Measurements from ENCODE around the gene ARHGDIG.

DNA sequence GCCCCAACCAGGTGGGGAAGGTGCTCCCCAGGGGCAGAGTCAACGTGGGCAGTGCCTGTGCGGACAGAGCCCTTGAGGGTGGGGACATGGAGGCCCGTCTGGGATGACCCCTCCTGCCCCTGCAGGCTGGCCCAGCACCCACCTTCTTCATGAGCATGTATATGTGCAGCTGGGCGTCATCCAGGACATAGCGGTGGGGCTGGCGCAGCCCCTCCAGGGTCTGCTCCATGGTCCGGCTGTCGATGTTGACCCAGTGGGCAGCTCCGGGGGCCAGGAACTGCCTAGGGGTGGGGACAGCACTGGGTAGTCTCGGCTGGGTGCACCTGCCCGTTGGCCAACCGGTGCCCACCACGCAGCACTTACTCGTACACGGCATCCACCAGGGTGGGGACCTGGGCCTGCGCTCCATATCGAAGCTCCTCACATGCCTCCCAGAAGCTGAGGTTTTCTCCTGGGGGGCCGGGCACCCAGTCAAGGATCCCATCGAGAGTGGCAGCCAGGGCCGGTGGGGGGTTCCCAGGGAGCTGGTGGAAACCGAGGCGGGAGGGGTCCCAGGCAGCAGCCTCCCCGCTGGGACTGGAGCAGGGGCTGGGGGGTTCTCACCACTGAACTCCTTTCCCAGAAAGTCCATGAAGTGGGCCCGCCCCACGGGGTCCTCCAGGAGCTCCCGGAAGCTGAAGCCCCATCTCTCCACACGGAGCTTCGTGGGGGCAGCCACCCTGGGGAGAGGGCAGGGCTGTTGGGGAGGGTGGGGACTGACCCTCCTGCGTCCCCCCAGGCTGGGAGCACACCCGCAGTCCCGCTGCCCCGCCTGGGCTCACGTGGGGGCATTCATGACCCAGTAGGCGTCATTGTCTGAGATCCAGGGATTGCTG lies 9.8 kb upstream of the ARHGDIG start:
- TF ChIP-seq, protein P1, sequence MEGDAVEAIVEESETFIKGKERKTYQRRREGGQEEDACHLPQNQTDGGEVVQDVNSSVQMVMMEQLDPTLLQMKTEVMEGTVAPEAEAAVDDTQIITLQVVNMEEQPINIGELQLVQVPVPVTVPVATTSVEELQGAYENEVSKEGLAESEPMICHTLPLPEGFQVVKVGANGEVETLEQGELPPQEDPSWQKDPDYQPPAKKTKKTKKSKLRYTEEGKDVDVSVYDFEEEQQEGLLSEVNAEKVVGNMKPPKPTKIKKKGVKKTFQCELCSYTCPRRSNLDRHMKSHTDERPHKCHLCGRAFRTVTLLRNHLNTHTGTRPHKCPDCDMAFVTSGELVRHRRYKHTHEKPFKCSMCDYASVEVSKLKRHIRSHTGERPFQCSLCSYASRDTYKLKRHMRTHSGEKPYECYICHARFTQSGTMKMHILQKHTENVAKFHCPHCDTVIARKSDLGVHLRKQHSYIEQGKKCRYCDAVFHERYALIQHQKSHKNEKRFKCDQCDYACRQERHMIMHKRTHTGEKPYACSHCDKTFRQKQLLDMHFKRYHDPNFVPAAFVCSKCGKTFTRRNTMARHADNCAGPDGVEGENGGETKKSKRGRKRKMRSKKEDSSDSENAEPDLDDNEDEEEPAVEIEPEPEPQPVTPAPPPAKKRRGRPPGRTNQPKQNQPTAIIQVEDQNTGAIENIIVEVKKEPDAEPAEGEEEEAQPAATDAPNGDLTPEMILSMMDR (IDR thresholded peaks at IDR 0.05), result no peak
- no peak for TF ChIP-seq EP300 (IDR thresholded peaks at IDR 0.05)
- TF ChIP-seq POLR2A (IDR thresholded peaks at IDR 0.05), result no peak
